ENCODE measurements around the gene TOX2. TPM values are rescaled to one million over a fixed set of nuclear protein-coding genes. Genes with fewer than 3 reads are reported as not detected.

The TOX2 gene
- total RNA-seq, 3 donors from 2014 or later (not counting 1 experiment from before 2014, with no cell fraction given) = 0.93 to 1.8 (median 1.2) TPM

DNA sequence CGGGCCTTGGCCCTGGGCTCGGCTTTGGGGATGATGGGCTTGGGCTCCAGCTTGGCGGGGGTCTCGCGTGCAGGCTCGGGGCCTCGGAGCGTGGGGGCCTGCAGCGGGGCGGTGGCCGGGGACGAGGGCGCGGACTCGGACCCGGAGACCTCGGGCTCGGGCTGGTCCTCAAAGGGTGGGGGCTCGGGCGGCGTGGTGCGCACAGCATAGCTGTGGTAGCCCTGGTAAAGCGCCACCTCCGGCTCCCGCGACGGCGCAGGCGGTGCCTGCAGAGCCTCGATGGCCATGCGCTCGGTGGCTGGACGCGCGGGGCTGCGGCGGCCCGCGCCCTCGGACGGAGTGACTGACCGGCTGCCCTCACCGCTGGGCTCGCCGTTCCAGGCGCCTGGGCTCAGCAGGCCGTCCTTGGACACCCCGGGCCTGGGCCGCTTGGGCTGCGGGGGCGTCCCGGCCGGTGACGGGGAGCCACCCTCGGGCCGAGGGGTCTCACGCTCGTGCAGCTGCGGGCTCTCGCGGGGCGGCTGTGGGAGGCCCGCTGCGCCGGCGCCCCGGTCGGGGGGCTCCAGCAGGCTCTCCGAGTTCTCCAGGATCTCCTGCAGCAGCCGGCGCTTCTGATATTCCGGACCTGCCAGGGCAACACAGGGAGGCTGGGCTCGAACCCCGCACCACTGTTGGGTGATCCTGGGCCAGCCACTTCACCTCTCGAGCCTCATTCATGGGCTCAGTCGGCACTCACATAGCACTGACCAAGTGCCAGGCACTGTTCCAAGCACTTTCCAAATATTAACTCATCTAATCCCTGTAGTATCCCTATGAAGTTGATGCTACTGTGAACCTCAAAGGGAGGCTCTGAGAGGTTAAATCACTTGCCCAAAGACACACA lies 201.4 kb downstream of the TOX2 start:
- Mint-ChIP-seq H3K4me3 (no peak overlapping the region), H3K27ac (no peak overlapping the region), H3K36me3 (no peaks in the 10 kb centered on the region), H3K27me3 (ENCODE audit: low read depth in 2 of 2) (peaks cover 31 to 42% of the 10 kb centered on the region in 2 donors), H3K4me1 (no peaks in the 10 kb centered on the region), H3K9me3 (no peaks in the 10 kb centered on the region)
- Histone ChIP-seq H3K27me3 (ENCODE audit: control insufficient read depth, insufficient read depth, low read length) (no peaks in the 10 kb centered on the region), H3K4me1 (ENCODE audit: control insufficient read depth, insufficient read depth, low read length) (no peaks in the 10 kb centered on the region), H3K9me3 (ENCODE audit: control insufficient read depth, insufficient read depth, low read length) (no peaks in the 10 kb centered on the region), H3K27ac (ENCODE audit: low read length) (no peak overlapping the region), H3K4me3 (ENCODE audit: low read length) (no peak overlapping the region), H3K36me3 (ENCODE audit: control insufficient read depth, insufficient read depth, low read length) (no peaks in the 10 kb centered on the region)
- 35% methylated on average over 76 of the region's 76 CpGs for WGBS (ENCODE audit: insufficient coverage)
- no peak for ATAC-seq
- DNase-seq = no peak
- intact Hi-C loops (cut with micrococcal nuclease) = loop anchor here (1.0 kb wide), 1 partner anchor 74 kb away; no protein-coding TSS in a partner anchor
- TF ChIP-seq, protein P1, sequence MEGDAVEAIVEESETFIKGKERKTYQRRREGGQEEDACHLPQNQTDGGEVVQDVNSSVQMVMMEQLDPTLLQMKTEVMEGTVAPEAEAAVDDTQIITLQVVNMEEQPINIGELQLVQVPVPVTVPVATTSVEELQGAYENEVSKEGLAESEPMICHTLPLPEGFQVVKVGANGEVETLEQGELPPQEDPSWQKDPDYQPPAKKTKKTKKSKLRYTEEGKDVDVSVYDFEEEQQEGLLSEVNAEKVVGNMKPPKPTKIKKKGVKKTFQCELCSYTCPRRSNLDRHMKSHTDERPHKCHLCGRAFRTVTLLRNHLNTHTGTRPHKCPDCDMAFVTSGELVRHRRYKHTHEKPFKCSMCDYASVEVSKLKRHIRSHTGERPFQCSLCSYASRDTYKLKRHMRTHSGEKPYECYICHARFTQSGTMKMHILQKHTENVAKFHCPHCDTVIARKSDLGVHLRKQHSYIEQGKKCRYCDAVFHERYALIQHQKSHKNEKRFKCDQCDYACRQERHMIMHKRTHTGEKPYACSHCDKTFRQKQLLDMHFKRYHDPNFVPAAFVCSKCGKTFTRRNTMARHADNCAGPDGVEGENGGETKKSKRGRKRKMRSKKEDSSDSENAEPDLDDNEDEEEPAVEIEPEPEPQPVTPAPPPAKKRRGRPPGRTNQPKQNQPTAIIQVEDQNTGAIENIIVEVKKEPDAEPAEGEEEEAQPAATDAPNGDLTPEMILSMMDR (IDR thresholded peaks at IDR 0.05) = no peak

DNA sequence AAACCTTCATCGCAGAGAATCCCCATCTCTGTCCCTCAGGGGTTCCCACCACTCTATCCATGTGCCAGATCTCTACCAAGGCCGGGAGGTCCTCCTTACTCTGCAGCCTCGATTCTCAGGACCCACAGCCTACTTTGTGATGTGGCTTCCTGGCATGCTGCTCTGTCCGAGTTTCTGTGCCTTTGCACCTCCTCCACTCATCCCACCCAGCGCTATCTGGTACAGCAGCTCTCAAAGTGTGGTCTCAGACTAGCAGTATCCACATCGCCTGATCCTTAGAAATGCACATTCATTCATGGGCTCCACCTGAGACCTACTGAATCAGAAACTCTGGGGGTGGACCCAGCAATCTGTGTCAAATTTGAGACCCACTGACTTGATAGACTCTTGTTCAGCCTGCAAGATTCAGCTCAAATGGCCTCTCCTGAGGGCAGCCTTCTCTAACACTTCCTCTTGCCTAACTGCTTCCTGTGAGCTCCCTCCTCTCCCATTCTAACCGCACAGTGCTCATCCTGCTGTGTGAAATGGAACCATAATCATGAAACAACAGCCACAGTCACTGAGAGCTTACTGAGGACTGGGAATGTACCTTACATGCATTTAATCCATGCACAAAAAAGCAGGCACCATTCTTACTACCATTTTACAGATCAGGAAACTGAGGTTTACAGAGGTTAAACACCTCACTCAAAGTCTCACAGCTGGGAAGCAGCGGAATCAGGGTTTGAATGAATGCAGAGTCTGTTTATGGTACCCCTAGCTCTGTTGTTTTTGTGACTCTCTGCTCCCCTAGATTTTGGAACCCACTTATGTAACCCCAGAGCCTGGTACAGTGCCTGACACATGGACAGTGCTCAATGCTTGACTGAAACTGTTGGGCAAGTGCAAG lies 202.9 kb downstream of the TOX2 start:
- TF ChIP-seq, protein P1 (IDR thresholded peaks at IDR 0.05) = no peak

DNA sequence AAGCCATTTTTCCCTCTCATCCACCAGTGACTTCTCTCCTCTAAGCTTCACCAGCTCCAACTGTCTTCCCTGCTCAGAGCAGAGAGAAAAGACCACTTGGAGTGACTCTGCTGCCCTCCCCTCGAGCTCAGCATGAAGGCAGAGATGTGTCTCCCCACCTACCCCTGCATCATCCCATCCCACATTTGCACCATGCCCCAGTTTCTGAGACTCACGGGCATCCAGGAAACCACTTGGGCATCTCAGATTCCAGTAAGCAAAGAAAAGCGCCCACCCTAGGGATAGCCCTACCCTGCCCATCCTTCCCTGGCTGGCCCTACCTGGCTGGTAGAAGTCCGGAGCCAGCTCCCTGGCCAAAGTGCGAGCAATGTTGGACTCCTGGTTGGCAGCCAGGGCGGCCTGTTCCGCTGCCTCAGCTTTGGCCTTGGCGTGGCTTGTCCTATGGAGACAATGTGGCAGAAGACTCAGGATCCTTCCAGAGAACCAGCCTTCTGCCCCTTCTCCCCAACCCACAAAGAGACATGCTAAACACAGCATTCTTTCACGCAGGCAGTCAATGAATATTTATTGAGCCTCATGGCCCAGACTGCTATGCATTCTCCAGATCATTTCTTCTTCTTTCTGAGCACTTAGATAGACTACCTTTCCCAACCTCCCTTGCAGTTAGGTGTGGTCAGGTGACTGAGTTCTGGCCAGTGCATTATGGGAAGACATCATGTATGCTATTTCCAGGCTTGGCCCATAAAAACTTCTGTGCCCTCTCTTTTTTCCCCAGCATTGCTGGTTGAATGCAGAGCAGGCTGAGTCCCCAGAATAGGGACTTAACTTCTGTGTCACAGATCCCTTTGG lies 203.8 kb downstream of the TOX2 start:
- TF ChIP-seq, protein P1 (IDR thresholded peaks at IDR 0.05) = no peak
- 85% methylated on average over 9 of the region's 9 CpGs for WGBS (ENCODE audit: insufficient coverage)
- Mint-ChIP-seq H3K4me1 (no peaks in the 10 kb centered on the region), H3K27ac (no peak overlapping the region), H3K27me3 (ENCODE audit: low read depth in 2 of 2) (peaks cover 41 to 48% of the 10 kb centered on the region in 2 donors), H3K4me3 (no peak overlapping the region), H3K9me3 (no peaks in the 10 kb centered on the region), H3K36me3 (no peaks in the 10 kb centered on the region)
- Histone ChIP-seq H3K9me3 (ENCODE audit: control insufficient read depth, insufficient read depth, low read length) (no peaks in the 10 kb centered on the region), H3K4me1 (ENCODE audit: control insufficient read depth, insufficient read depth, low read length) (no peaks in the 10 kb centered on the region), H3K36me3 (ENCODE audit: control insufficient read depth, insufficient read depth, low read length) (no peaks in the 10 kb centered on the region), H3K4me3 (ENCODE audit: low read length) (no peak overlapping the region), H3K27me3 (ENCODE audit: control insufficient read depth, insufficient read depth, low read length) (no peaks in the 10 kb centered on the region), H3K27ac (ENCODE audit: low read length) (no peak overlapping the region)
- no peak for ATAC-seq
- intact Hi-C loops (cut with micrococcal nuclease) = no loop called here
- DNase-seq = no peak

More for the DNA sequence above, 202.9 kb downstream of the TOX2 start:
- WGBS (ENCODE audit: insufficient coverage) = 83% methylated on average over 8 of the region's 8 CpGs
- Histone ChIP-seq H3K36me3 (ENCODE audit: control insufficient read depth, insufficient read depth, low read length) (no peaks in the 10 kb centered on the region), H3K4me1 (ENCODE audit: control insufficient read depth, insufficient read depth, low read length) (no peaks in the 10 kb centered on the region), H3K27me3 (ENCODE audit: control insufficient read depth, insufficient read depth, low read length) (no peaks in the 10 kb centered on the region), H3K4me3 (ENCODE audit: low read length) (no peak overlapping the region), H3K27ac (ENCODE audit: low read length) (no peak overlapping the region), H3K9me3 (ENCODE audit: control insufficient read depth, insufficient read depth, low read length) (no peaks in the 10 kb centered on the region)
- DNase-seq (no peak), ATAC-seq (no peak)
- intact Hi-C loops (cut with micrococcal nuclease) = no loop called here
- Mint-ChIP-seq H3K36me3 (no peaks in the 10 kb centered on the region), H3K27ac (no peak overlapping the region), H3K9me3 (no peaks in the 10 kb centered on the region), H3K4me1 (no peaks in the 10 kb centered on the region), H3K27me3 (ENCODE audit: low read depth in 2 of 2) (peaks cover 36 to 42% of the 10 kb centered on the region in 2 donors), H3K4me3 (no peak overlapping the region)

Other genes starting within 250 kb of the TOX2 start
- 1 to 10 TPM; 1.6 to 2.4 (median 1.7) TPM for gene MYBL2, start 247.7 kb upstream of the TOX2 start, total RNA-seq
- gene GTSF1L, start 187.8 kb upstream of the TOX2 start, total RNA-seq = not detected